MV-4-11 (cell line): ENCODE results near the gene KRT15.

ENCODE experiments used
- DNase-seq: peaks from one replicate; lab custom pipeline; 2025; lab: John Stamatoyannopoulos, UW

KRT15 gene

DNA sequence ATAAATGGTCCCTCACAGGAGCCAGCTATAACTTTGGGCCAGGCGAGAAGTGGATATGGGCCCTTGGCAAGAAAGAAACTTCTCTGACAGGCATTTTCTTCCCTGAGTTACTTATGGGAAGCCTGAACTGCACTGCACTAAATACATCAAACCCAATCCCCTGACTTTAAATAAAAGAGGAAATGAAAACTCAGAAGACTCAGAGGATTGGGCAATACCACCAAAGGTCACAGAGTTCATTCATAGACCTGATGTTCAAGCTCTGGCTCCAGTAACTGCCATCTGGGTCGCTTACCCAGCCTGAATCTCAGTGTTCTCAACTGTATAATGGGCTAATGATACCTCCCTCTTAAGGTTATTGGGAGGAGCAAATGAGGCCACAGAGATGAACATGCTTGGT is 38.6 kb downstream of the KRT15 start:
- DNase-seq = peak; percentile 91

DNA sequence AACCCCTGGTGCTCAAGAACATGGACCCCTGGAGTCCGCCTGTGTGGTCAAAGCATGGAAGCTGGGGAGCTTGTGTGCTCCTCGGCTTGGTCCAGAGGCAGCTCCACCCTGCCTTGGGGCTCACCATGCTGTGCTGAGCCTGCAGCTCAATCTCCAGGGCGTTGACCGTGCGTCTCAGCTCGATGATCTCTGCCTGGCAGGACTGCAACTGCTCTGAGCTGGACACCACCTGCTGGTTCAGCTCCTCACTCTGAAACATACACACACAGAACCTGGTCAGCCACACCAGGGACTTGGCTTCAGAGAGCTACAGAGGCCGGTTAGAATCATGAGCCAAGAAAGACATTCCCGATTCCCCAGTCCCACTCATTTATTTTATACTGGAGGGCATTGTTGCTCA is 40.5 kb downstream of the KRT15 start:
- no peak for DNase-seq

DNA sequence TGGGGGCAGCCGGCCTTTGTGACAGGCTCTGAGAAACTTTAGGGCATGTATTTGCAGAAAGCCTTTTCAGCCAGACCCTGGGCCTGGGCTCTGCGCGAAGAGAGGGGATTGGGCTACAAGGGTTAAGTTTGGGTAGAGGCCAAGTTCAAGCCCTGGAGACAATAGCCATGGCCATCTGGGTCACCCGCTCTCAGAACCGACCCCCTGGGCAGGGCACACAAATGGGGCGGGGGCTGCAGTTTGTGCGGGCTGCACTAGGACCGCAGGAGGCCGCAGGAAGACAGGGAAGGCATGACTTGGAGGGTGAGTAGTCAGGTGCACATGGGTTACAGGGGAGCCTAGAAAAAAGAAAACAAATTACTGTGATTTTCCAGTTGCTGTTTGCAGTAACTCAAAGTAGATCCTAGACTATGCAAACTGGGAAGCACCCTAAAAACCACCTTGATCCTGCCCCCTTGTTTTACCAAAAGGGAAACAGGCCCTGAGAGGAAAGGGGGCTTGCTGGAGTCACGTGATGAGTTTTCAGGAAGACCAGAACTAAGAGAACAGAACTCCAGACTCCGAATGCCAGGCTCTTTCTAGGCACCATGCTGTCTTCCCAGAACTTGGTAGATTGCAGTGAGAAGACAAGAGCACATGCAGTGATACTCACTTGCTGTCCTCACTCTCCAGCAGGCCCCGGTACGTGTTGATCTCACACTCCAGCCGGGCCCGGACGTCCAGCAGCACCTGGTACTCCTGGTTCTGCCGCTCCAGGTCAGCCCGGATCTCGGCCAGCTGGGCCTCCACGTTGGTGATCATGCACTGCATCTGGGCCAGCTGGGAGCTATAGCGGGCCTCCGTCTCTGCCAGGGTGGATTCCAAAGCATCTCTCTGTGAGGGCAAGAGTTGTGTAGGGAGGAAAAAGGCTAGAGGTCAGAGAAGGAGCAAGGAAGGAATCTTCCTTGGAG is 41.5 kb downstream of the KRT15 start:
- no peak for DNase-seq

DNA sequence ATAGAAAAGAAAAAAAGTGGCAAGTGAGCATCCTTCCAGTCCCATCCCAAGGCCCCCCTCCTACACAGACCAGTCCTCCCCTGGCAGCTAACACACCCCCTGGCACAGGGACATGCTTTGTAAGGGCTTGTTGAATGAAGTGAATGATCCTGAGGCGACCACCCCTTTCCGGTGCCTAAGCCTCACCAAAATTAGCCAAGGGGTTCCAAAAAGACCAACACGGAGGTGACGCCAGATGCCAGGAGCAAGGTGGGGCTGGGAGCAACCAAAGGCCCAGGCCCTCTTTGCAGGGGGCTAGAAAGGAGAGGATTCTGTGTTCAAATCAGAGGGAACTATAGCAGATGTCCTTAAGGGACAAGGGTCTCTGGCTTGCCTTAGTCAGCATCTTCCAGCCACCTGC is 43.3 kb downstream of the KRT15 start:
- DNase-seq = no peak

DNA sequence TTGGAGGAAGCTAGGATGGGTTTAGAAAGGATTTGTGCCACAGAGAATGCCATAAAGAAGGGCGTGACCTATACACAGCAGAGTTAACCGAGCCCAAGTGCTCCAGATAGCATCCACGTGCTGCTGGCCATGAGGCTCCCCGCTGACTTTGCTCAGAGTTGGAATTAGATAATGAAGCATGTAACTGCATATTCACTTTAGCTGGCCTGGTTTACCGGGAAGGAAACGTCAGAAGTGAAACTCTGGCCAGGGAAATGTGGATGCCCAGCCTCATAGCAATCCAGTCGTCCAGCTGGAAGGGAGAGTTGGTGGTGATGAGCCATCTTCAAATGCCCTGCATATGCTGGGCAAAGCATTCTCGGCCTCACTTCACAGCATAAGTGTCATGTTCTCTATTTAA is 43.8 kb downstream of the KRT15 start:
- no peak for DNase-seq

DNA sequence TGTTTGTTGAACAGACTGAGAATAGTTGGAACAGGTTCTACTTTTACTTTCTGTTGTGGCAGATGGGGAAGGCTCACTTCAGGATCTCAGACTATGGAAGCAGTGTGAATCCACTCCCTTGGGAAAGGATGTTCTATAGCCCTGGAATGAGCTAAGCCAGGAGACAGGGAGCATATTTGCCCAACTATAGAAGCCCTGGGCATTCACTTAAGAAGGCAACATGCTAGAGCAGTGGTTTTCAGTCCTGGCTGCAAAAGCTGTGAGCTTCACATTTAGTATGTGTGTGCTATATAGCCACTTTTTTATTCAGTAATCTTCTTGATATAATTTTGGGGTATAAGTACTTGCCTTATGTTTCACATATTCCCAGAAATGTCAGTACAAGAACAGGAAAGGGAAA is 50.3 kb downstream of the KRT15 start:
- no peak for DNase-seq

DNA sequence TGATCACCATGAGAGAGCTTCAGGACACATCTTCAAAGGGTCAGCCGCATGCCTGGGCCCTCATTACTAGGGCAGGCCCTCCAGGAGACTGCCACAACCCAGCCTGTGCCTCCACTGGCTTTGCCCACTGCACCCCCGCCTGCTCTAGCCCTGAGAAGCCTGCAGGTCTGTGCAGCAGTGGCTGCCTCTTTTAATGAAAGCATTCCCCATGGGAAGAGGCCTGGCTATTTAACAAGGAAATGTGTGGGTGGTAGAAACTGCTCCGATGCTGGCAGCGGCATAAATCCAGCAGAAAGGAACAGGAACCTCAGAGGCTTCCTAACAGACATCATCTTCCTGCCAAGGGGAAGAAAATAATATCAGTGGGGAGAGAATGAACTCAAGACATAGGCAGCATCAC is 51.1 kb downstream of the KRT15 start:
- no peak for DNase-seq

DNA sequence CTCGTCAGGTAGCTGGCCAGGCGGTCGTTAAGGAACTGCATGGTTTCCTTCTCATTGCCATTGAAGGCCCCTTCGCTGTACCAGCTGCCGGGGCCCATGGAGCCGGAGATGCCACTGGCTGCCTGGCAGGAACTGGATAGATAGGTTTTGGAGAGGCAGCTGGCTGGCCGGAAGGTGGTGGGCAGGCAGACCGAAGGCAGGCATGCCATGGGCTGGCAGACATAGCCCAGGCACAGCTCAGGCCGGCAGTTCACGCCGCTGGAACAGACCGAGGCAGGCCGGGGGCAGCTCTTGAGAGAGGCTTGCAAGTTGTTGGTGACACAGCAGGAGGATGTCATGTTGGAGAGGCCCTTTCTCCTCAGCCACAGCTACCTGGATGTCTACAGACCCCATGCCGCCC is 51.7 kb downstream of the KRT15 start, which contains the start of gene KRT32:
Gene KRT32 (minus strand): TSS at position 399 of the 400 bp plus-strand sequence. CDS start 61 bp downstream, at position 338.
- no peak for DNase-seq

DNA sequence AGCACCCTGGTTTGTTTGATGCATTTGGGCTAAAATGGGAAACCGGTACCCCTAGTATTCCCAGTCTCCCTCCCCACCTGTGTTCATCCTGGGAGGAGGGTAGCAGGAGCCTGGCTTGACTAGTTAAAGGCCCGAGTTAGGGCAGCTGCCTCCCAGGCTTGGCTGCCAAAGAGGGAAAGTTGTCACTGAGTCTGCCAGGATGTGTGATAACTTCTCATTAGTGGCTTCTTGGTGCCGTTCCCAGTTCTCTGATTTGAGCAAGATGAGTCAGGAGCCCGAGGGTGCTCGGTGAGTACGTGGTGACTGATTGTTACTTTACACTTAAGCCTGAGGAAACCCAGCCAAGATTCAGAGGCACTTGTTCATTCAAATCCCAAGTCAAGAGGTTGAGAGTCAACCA is 54.0 kb downstream of the KRT15 start:
- DNase-seq = no peak

DNA sequence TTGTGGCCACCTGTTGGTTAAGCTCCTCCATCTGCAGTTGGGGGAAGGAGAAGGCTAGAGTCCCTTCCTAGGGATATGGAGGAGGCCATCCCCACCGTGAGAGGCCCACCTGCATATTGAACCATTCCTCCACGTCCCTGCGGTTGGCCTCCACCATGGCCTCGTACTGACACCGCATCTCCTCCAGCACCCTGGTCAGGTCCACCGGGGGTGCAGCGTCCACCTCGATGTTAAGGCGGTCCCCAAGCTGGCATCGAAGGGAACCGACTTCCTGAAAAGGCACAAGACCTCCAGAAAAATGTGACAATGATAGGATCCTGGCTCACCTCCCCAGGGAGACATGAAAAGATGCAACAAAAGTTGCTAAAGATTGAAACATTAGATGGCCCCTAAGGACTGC is 54.5 kb downstream of the KRT15 start:
- no peak for DNase-seq

DNA sequence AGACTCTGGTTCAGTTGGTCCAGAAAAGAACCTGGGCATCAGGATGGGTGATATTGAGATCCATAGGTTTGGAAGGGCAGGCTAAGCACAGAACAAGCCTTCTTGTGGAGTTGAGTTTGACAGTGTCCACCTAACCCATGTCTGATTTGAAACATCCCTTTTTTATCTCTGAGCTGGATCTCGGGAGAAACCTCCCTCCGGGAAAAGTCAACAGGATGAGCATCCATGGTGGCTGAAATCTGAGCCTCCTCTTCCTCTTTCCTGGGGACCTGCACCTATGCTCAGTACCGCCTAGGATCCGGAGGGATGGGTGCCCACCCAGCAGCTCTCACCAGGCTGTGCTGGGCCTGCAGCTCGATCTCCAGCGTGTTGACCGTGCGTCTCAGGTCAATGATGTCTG is 54.9 kb downstream of the KRT15 start:
- DNase-seq = no peak
